ENCODE results near the gene EPN2. TPM values are rescaled to one million over a fixed set of nuclear protein-coding genes. Genes with fewer than 3 reads are reported as not detected.

Gene EPN2
- total RNA-seq, 1 experiment from 2014 or later: 35.6 TPM

DNA sequence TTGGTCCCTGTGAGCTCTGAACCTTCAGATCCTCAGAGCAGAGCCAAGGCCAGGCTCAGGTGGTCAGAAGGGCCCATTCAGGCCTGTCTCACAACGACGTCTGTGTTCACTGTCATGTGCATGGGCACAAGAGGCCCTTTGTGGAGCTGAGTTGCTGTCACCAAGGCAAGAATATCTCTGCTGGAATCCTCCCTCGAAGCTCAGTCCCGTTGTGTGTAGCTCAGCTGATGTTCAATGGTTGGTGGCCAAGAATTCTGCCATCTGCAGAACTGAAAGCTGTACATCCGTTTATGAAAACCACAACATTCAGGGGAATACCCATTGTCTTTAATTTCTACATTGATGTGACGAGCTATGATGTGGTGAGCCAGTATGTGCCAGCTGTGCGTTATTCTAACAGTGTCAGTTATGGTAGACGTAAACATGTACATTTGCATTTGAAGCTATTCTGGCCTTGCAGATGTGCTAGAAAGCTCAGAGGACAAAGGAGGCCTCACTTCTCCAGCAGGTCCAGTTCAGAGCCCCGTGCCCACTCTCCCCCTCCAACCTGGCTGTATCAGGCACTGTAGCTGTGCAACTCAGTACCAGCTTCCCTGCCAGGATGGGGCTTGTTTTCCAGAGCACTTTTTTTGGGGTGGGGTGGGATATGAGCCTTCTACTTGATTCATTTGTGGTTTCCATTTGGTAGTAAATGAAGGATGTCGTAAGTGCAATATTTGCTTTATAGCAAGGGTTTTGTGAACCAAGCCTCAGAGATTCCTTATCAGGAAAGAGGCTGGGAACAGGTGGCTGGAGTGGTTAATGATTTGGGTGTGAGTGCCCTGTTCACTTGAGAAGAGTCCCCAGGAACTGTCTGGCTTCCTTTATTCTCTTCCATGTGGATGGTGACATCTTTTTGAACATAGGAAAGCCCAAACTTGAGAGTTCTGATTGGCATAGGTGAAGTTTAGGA lies 69.3 kb downstream of the EPN2 start:
- ChIA-PET POLR2A (no interaction called here), CTCF (interaction anchor here (1.3 kb wide), 1 partner anchor 16 kb away, joined by 4 read pairs; no protein-coding TSS in a partner anchor)
- peaks cover 5% of the 10 kb centered on the region for H3K4me1 Mint-ChIP-seq (ENCODE audit: low read depth, unreplicated experiment)
- Histone ChIP-seq H3K4me1 (peaks cover 4% of the 10 kb centered on the region; the same call in 1 of the 2 replicates), H3K36me3 (ENCODE audit: control insufficient read depth, insufficient read depth, low read length) (no peaks in the 10 kb centered on the region; the same call in none of the 2 replicates), H3K9me3 (no peaks in the 10 kb centered on the region), H3K4me3 (ENCODE audit: low read depth, low read length) (no peak overlapping the region), H3K27me3 (replicated peaks; ENCODE audit: control insufficient read depth, insufficient read depth, low read length) (no peaks in the 10 kb centered on the region)
- H3K27me3 Mint-ChIP-seq (ENCODE audit: insufficient read depth, unreplicated experiment): no peaks in the 10 kb centered on the region
- intact Hi-C loops (cut with micrococcal nuclease; ENCODE audit: unreplicated experiment): no loop called here
- H3K27ac Mint-ChIP-seq (ENCODE audit: unreplicated experiment): no peak overlapping the region
- no peak overlapping the region for H3K4me3 Mint-ChIP-seq (ENCODE audit: unreplicated experiment)
- no peaks in the 10 kb centered on the region for H3K9me3 Mint-ChIP-seq (ENCODE audit: unreplicated experiment)
- BruUV-seq (replicated peaks): no TSS peak
- peak in 1 of 2 experiments; percentile 22 for DNase-seq
- TF ChIP-seq, protein P1, sequence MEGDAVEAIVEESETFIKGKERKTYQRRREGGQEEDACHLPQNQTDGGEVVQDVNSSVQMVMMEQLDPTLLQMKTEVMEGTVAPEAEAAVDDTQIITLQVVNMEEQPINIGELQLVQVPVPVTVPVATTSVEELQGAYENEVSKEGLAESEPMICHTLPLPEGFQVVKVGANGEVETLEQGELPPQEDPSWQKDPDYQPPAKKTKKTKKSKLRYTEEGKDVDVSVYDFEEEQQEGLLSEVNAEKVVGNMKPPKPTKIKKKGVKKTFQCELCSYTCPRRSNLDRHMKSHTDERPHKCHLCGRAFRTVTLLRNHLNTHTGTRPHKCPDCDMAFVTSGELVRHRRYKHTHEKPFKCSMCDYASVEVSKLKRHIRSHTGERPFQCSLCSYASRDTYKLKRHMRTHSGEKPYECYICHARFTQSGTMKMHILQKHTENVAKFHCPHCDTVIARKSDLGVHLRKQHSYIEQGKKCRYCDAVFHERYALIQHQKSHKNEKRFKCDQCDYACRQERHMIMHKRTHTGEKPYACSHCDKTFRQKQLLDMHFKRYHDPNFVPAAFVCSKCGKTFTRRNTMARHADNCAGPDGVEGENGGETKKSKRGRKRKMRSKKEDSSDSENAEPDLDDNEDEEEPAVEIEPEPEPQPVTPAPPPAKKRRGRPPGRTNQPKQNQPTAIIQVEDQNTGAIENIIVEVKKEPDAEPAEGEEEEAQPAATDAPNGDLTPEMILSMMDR (IDR thresholded peaks at IDR 0.05; ENCODE audit: insufficient read depth in 1 of 2, low read depth in 1 of 2, low read length in 1 of 2, severe bottlenecking in 1 of 2, unreplicated experiment in 1 of 2): no peak
- H3K36me3 Mint-ChIP-seq (ENCODE audit: insufficient read depth, unreplicated experiment): peaks cover 14% of the 10 kb centered on the region

DNA sequence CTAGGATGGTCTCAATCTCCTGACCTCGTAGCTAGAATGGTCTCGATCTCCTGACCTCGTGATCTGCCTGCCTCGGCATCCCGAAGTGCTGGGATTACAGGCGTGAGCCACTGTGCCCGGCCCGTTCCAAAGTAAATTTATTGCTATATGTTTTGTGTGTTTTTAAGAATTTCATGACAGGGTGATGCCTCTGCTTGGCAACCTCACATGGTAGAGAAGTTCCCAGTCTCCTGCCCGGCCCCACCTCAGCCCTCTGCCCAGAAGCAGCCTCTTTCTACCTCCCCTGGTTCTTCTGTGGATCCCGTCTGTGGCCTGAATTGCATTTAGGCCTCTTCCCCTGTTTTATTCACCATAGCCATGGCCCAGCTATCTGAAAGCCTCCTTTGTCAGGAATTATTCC lies 70.4 kb downstream of the EPN2 start:
- H3K9me3 ChIP-seq: no peaks in the 10 kb centered on the region
- CTCF ChIA-PET: no interaction called here
- TF ChIP-seq, protein P1 (IDR thresholded peaks at IDR 0.05; ENCODE audit: insufficient read depth in 1 of 2, low read depth in 1 of 2, low read length in 1 of 2, severe bottlenecking in 1 of 2, unreplicated experiment in 1 of 2): no peak
- H3K27me3 Mint-ChIP-seq (ENCODE audit: insufficient read depth, unreplicated experiment): no peaks in the 10 kb centered on the region
- BruUV-seq (replicated peaks): no TSS peak
- H3K4me3 Mint-ChIP-seq (ENCODE audit: unreplicated experiment): no peak overlapping the region
- H3K4me1 Mint-ChIP-seq (ENCODE audit: low read depth, unreplicated experiment): peaks cover 5% of the 10 kb centered on the region
- no peaks in the 10 kb centered on the region for H3K27me3 ChIP-seq (replicated peaks; ENCODE audit: control insufficient read depth, insufficient read depth, low read length)
- H3K27ac Mint-ChIP-seq (ENCODE audit: unreplicated experiment): no peak overlapping the region
- peaks cover 4% of the 10 kb centered on the region; the same call in 1 of the 2 replicates for H3K4me1 ChIP-seq
- intact Hi-C loops (cut with micrococcal nuclease; ENCODE audit: unreplicated experiment): no loop called here
- POLR2A ChIA-PET: no interaction called here
- DNase-seq: no peak
- H3K4me3 ChIP-seq (ENCODE audit: low read depth, low read length): no peak overlapping the region
- H3K36me3 Mint-ChIP-seq (ENCODE audit: insufficient read depth, unreplicated experiment): peaks cover 14% of the 10 kb centered on the region
- no peaks in the 10 kb centered on the region for H3K9me3 Mint-ChIP-seq (ENCODE audit: unreplicated experiment)
- peaks cover 3% of the 10 kb centered on the region for H3K36me3 ChIP-seq (ENCODE audit: control insufficient read depth, insufficient read depth, low read length)

DNA sequence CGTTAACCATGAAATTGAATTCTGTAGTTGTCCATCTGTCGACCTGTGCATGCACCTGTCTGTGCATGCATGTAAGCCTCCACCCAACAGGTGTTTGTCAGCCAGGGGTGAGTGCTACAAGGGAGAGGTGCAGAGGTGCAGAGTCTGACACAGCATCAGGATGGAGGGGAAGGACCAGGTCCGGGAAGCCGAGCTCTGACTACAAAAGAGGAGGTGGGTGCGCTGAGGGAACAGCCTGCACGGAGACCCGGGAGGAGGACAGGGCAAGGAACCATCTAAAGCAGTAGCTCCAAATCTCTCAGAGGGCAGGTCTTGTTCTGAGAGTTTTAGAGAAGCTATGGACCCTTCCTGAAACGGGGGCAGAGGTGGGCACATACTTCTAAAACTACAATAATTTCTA lies 71.2 kb downstream of the EPN2 start:
- intact Hi-C loops (cut with micrococcal nuclease; ENCODE audit: unreplicated experiment): no loop called here
- peaks cover 5% of the 10 kb centered on the region for H3K4me1 Mint-ChIP-seq (ENCODE audit: low read depth, unreplicated experiment)
- H3K9me3 Mint-ChIP-seq (ENCODE audit: unreplicated experiment): no peaks in the 10 kb centered on the region
- no peak overlapping the region for H3K4me3 Mint-ChIP-seq (ENCODE audit: unreplicated experiment)
- no peaks in the 10 kb centered on the region for H3K27me3 Mint-ChIP-seq (ENCODE audit: insufficient read depth, unreplicated experiment)
- Histone ChIP-seq H3K36me3 (ENCODE audit: control insufficient read depth, insufficient read depth, low read length) (peaks cover 5% of the 10 kb centered on the region), H3K4me3 (ENCODE audit: low read depth, low read length) (no peak overlapping the region), H3K9me3 (no peaks in the 10 kb centered on the region), H3K4me1 (peaks cover 4% of the 10 kb centered on the region; the same call in 1 of the 2 replicates), H3K27me3 (replicated peaks; ENCODE audit: control insufficient read depth, insufficient read depth, low read length) (no peaks in the 10 kb centered on the region)
- CTCF ChIA-PET: no interaction called here
- TF ChIP-seq, protein P1 (IDR thresholded peaks at IDR 0.05; ENCODE audit: insufficient read depth in 1 of 2, low read depth in 1 of 2, low read length in 1 of 2, severe bottlenecking in 1 of 2, unreplicated experiment in 1 of 2): no peak
- peaks cover 17% of the 10 kb centered on the region for H3K36me3 Mint-ChIP-seq (ENCODE audit: insufficient read depth, unreplicated experiment)
- BruUV-seq (replicated peaks): no TSS peak
- POLR2A ChIA-PET: no interaction called here
- H3K27ac Mint-ChIP-seq (ENCODE audit: unreplicated experiment): no peak overlapping the region
- no peak for DNase-seq
